Astrocyte (in vitro differentiated cells and primary cell): ENCODE measurements around the gene HNRNPUL1.

Source experiments
- EZH2 ChIP-seq: IDR thresholded peaks from 2 replicates; pipeline ENCODE4 v1.6.1; 2012; ENCODE audit warnings: mild to moderate bottlenecking, low read length, inconsistent platforms; ENCODE audit not compliant: insufficient read depth
- TF ChIP-seq, protein P1 (sequence below): IDR thresholded peaks from 2 replicates; pipeline ENCODE4 v1.5.1; 2011; ENCODE audit warnings: low read depth, mild to moderate bottlenecking, inconsistent platforms, low read length, moderate library complexity; ENCODE audit not compliant: insufficient read depth

DNA sequence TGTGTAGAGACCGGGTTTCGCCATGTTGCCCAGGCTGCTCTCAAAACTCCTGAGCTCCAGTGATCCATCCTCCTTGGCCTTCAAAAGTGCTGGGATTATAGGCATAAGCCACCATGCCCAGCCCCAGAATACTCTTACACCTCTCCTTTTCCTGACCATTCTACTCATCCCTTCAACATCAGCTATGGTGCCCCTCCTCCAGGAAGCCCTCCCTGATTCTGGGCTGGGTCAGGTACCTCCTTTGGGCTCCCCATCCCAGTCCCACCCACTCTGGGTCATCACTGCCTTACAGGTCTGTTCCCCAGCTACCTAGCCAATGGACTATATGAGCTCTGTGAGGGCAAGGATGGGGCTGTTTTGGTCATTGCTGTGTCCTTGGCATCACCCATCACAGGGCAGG, 80.0 kb downstream of the HNRNPUL1 start:
- TF ChIP-seq, protein P1, sequence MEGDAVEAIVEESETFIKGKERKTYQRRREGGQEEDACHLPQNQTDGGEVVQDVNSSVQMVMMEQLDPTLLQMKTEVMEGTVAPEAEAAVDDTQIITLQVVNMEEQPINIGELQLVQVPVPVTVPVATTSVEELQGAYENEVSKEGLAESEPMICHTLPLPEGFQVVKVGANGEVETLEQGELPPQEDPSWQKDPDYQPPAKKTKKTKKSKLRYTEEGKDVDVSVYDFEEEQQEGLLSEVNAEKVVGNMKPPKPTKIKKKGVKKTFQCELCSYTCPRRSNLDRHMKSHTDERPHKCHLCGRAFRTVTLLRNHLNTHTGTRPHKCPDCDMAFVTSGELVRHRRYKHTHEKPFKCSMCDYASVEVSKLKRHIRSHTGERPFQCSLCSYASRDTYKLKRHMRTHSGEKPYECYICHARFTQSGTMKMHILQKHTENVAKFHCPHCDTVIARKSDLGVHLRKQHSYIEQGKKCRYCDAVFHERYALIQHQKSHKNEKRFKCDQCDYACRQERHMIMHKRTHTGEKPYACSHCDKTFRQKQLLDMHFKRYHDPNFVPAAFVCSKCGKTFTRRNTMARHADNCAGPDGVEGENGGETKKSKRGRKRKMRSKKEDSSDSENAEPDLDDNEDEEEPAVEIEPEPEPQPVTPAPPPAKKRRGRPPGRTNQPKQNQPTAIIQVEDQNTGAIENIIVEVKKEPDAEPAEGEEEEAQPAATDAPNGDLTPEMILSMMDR, result no peak
- TF ChIP-seq EZH2, result no peak
